GM13976 (cell line): ENCODE measurements around the gene PITPNB.

Source experiments
- DNase-seq: peaks from one replicate; pipeline ENCODE4 v3.0.0; 2012; ENCODE audit warnings: low spot score
- CTCF ChIP-seq: IDR thresholded peaks from 2 replicates; pipeline ENCODE4 v1.5.1; 2012; ENCODE audit warnings: borderline replicate concordance, mild to moderate bottlenecking; ENCODE audit not compliant: insufficient read depth; ENCODE audit errors: extremely low read depth, missing control alignments, control extremely low read depth
- in situ Hi-C: fragments of 300-500 bp; cut with MboI; formaldehyde crosslinking; loops from one replicate; pipeline ENCODE4 v1.12.0; 2022; ENCODE audit warnings: low sequenced_read_pairs, mixed read lengths, inconsistent platforms; ENCODE audit not compliant: unreplicated experiment

Gene PITPNB

GRCh38 chr22:27845644-27846043 lies 73.4 kb downstream of the PITPNB start:
- in situ Hi-C loops: no loop called here
- no peak for TF ChIP-seq CTCF
- no peak for DNase-seq

GRCh38 chr22:27844656-27845591 lies 74.1 kb downstream of the PITPNB start:
- in situ Hi-C loops: no loop called here
- no peak for TF ChIP-seq CTCF
- DNase-seq: no peak

- no peak for TF ChIP-seq CTCF
- no peak for DNase-seq
- in situ Hi-C loops: no loop called here
Measured at GRCh38 chr22:27844256-27844655, 74.8 kb downstream of the PITPNB start.

- no peak for TF ChIP-seq CTCF
- in situ Hi-C loops: no loop called here
- no peak for DNase-seq
Measured at GRCh38 chr22:27843441-27843840, 75.6 kb downstream of the PITPNB start.

GRCh38 chr22:27842669-27843431 lies 76.2 kb downstream of the PITPNB start:
- no peak for DNase-seq
- in situ Hi-C loops: no loop called here
- TF ChIP-seq CTCF: no peak

- in situ Hi-C loops: no loop called here
- no peak for TF ChIP-seq CTCF
- DNase-seq: no peak
Measured at GRCh38 chr22:27842201-27842600, 76.9 kb downstream of the PITPNB start.
